ENCODE measurements around the gene NELL1.

NELL1 gene

DNA sequence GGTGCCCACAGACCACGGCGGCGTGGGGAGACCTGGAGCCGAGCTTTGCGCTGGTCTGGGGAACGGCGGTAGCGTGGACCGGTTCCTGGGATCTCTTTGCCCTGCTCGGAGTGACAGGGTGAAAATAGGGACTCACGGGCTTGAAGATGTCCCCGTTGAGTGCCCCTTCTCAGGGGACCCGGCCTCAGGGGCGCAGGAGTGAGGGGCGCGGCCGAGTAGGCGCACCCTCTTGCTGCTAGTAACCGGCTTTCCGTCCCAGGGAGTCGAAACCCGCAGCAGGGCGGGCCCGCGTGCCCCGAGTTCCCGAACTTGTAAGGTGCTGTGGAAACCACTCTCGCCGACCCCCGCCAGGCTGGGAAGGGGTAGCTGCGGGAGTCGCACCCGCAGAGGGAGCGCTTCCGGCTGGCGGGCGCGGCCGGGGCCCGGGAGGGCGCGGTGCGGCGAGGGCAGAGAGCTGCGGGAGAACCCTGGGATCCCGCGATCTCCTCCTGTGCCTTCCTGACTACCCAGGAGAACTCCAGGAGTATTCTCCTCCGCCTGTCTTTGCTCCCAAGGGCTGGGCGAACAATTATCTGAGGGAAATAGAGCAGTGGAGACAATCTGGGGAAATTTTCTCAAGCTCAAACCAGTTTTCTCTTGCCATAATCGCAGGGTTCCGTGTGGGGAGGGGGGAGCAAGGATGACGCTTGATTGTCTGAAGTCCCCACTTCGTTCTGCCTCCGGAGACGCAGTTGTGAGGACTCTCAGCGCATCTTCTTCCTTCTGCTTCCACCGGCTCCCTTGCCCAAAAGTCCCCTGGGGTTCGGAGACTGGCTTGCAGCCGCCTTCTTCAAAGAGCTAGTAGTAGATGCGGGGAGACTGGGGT lies 666 bp downstream of the NELL1 start:
- H3K36me3 ChIP-seq (ENCODE audit: insufficient read depth, low read length): no peaks in the 10 kb centered on the region
- no peaks in the 10 kb centered on the region for H3K9me3 ChIP-seq (ENCODE audit: insufficient read depth, low read depth, low read length)
- H3K4me1 ChIP-seq (ENCODE audit: insufficient read depth, low read length, poor library complexity, severe bottlenecking): no peaks in the 10 kb centered on the region
- H3K9me2 ChIP-seq (replicated peaks; ENCODE audit: low read depth, low read length): no peaks in the 10 kb centered on the region
- no peak overlapping the region for H3K4me2 ChIP-seq (ENCODE audit: low read depth, low read length, poor library complexity, severe bottlenecking)
- no peaks in the 10 kb centered on the region for H4K20me1 ChIP-seq (ENCODE audit: insufficient read depth, low read length, poor library complexity, severe bottlenecking)
- H3K9ac ChIP-seq (ENCODE audit: low read depth, low read length, poor library complexity, severe bottlenecking): no peak overlapping the region
- no peaks in the 10 kb centered on the region for H3K79me2 ChIP-seq (ENCODE audit: insufficient read depth, low read length)
- no peak overlapping the region for H2AFZ ChIP-seq (ENCODE audit: low read length)
- H3K4me3 ChIP-seq (ENCODE audit: low read length, poor library complexity, severe bottlenecking): no peak overlapping the region
- H3F3A ChIP-seq (ENCODE audit: low read depth): no peaks in the 10 kb centered on the region
- H3K27me3 ChIP-seq (ENCODE audit: insufficient read depth, low read length, poor library complexity, severe bottlenecking): no peaks in the 10 kb centered on the region
- TF ChIP-seq, protein P1, sequence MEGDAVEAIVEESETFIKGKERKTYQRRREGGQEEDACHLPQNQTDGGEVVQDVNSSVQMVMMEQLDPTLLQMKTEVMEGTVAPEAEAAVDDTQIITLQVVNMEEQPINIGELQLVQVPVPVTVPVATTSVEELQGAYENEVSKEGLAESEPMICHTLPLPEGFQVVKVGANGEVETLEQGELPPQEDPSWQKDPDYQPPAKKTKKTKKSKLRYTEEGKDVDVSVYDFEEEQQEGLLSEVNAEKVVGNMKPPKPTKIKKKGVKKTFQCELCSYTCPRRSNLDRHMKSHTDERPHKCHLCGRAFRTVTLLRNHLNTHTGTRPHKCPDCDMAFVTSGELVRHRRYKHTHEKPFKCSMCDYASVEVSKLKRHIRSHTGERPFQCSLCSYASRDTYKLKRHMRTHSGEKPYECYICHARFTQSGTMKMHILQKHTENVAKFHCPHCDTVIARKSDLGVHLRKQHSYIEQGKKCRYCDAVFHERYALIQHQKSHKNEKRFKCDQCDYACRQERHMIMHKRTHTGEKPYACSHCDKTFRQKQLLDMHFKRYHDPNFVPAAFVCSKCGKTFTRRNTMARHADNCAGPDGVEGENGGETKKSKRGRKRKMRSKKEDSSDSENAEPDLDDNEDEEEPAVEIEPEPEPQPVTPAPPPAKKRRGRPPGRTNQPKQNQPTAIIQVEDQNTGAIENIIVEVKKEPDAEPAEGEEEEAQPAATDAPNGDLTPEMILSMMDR (conservative IDR thresholded peaks at IDR 0.05; ENCODE audit: low read length): no peak
- TF ChIP-seq EZH2phosphoT487 (IDR thresholded peaks at IDR 0.05; ENCODE audit: borderline replicate concordance): no peak

DNA sequence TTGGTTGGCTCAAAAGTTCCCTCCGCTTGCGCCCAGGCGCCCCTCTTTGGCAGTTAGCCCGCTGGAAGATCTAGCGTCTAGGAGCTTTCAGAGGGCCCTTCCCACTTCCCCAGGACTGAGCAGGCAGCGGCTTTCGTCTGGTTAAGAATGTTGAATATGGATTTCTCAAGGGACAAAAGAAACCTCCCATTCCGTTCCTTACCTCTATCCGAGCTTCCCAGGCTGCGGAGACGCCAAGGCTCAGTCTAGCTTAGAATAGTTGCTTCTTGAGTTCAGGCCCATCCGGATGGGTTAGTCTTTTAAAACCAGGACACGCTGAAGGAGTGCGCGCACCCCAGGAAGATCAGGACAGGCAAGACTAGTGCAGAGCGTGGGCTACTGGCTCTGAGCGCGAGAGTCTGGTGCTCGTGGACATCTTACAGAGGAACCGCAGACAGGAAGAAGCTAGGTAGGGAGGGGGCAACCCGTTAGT lies 1.6 kb downstream of the NELL1 start:
- TF ChIP-seq, protein P1 (conservative IDR thresholded peaks at IDR 0.05; ENCODE audit: low read length): no peak
- no peak for TF ChIP-seq EZH2phosphoT487 (IDR thresholded peaks at IDR 0.05; ENCODE audit: borderline replicate concordance)
- Histone ChIP-seq H3K9me3 (ENCODE audit: insufficient read depth, low read depth, low read length) (no peaks in the 10 kb centered on the region), H3K9ac (ENCODE audit: low read depth, low read length, poor library complexity, severe bottlenecking) (no peak overlapping the region), H3K27me3 (ENCODE audit: insufficient read depth, low read length, poor library complexity, severe bottlenecking) (no peaks in the 10 kb centered on the region), H3K9me2 (replicated peaks; ENCODE audit: low read depth, low read length) (no peaks in the 10 kb centered on the region), H3K4me2 (ENCODE audit: low read depth, low read length, poor library complexity, severe bottlenecking) (no peak overlapping the region), H3K4me3 (ENCODE audit: low read length, poor library complexity, severe bottlenecking) (no peak overlapping the region), H3K79me2 (ENCODE audit: insufficient read depth, low read length) (no peaks in the 10 kb centered on the region), H3K36me3 (ENCODE audit: insufficient read depth, low read length) (no peaks in the 10 kb centered on the region), H3F3A (ENCODE audit: low read depth) (no peaks in the 10 kb centered on the region), H3K4me1 (ENCODE audit: insufficient read depth, low read length, poor library complexity, severe bottlenecking) (no peaks in the 10 kb centered on the region), H4K20me1 (ENCODE audit: insufficient read depth, low read length, poor library complexity, severe bottlenecking) (no peaks in the 10 kb centered on the region), H2AFZ (ENCODE audit: low read length) (no peak overlapping the region)

DNA sequence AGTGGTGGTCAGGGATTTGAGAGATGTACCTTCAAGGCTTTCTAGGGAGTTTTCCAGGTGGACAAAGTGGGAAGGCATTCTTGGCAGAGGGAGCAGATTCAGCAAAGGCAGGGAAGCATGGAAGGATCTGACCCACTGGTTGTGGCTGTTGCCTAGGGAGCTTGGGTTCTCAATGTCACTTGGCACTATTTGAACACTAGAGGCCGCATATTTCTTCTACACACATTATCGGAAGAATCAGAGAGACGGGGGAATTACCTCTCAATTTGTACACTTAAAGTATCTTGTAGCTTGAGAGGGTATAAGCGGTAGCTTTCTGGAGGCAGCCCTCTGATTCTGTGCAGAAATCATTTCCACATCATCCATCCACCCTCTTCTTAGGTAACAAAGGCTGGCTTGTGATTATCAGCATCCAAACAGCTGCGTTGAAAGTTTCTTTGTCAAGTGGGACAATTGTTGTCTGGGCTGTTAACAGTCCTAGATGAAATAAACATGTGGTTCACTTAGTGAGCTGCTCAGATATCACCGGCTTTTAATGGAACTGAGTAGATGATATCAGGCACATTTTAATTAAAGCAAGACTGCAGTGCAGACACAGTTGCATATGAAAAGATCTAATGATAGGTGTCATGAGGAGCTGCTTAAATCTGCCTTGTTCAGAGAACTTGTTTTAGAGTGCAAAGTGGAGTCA lies 2.6 kb downstream of the NELL1 start:
- TF ChIP-seq, protein P1 (conservative IDR thresholded peaks at IDR 0.05; ENCODE audit: low read length): no peak; the same call in 1 of the 2 replicates
- TF ChIP-seq EZH2phosphoT487 (IDR thresholded peaks at IDR 0.05; ENCODE audit: borderline replicate concordance): no peak
- no peak overlapping the region for H3K9ac ChIP-seq (ENCODE audit: low read depth, low read length, poor library complexity, severe bottlenecking)
- H3K9me3 ChIP-seq (ENCODE audit: insufficient read depth, low read depth, low read length): no peaks in the 10 kb centered on the region
- no peaks in the 10 kb centered on the region for H3K79me2 ChIP-seq (ENCODE audit: insufficient read depth, low read length)
- H3F3A ChIP-seq (ENCODE audit: low read depth): no peaks in the 10 kb centered on the region
- H3K4me1 ChIP-seq (ENCODE audit: insufficient read depth, low read length, poor library complexity, severe bottlenecking): no peaks in the 10 kb centered on the region
- no peaks in the 10 kb centered on the region for H3K9me2 ChIP-seq (replicated peaks; ENCODE audit: low read depth, low read length)
- no peak overlapping the region for H3K4me2 ChIP-seq (ENCODE audit: low read depth, low read length, poor library complexity, severe bottlenecking)
- no peaks in the 10 kb centered on the region for H4K20me1 ChIP-seq (ENCODE audit: insufficient read depth, low read length, poor library complexity, severe bottlenecking)
- H3K36me3 ChIP-seq (ENCODE audit: insufficient read depth, low read length): no peaks in the 10 kb centered on the region
- no peak overlapping the region for H2AFZ ChIP-seq (ENCODE audit: low read length)
- H3K4me3 ChIP-seq (ENCODE audit: low read length, poor library complexity, severe bottlenecking): no peak overlapping the region
- H3K27me3 ChIP-seq (ENCODE audit: insufficient read depth, low read length, poor library complexity, severe bottlenecking): no peaks in the 10 kb centered on the region
